Stimulated activated naive CD8-positive, alpha-beta T cell treated with anti-CD3 and anti-CD28 coated beads, Interleukin-15, amount 100 ng/mL, for 72 hours (primary cell): Measurements from ENCODE around the gene PEX11G.
"Not testable (repeated sequence)": the region's sequence is repeated elsewhere in the genome, so short reads cannot be mapped to it uniquely, and the experiment has no call there.

ENCODE experiments used
- ATAC-seq: fragments of 150-1000 bp; cut with Tn5 transposase; 2 replicates; pipeline ENCODE4 v1.10.0; 2021; ENCODE audit warnings: mild to moderate bottlenecking, moderate library complexity
- DNase-seq, 2 donors: peaks; one replicate each; pipeline ENCODE4 v3.0.0; 2021 to 2022
- H3K27ac Mint-ChIP-seq, 2 donors: one replicate each; pipeline ENCODE4 v1.8.0; 2022; ENCODE audit warnings: mild to moderate bottlenecking in 2 of 2, mixed read lengths in 2 of 2, moderate library complexity in 2 of 2
- H3K27me3 Mint-ChIP-seq: one replicate; pipeline ENCODE4 v1.8.0; 2022; ENCODE audit warnings: mixed read lengths
- H3K4me1 Mint-ChIP-seq: one replicate; pipeline ENCODE4 v1.8.0; 2022; ENCODE audit warnings: mild to moderate bottlenecking, mixed read lengths
- H3K4me3 Mint-ChIP-seq, 2 donors: one replicate each; pipeline ENCODE4 v1.8.0; 2022; ENCODE audit warnings: mild to moderate bottlenecking in 2 of 2, mixed read lengths in 2 of 2, moderate library complexity in 1 of 2
- H3K9me3 Mint-ChIP-seq, 2 donors: one replicate each; pipeline ENCODE4 v1.8.0; 2022; ENCODE audit warnings: mixed read lengths in 2 of 2

The PEX11G gene

DNA sequence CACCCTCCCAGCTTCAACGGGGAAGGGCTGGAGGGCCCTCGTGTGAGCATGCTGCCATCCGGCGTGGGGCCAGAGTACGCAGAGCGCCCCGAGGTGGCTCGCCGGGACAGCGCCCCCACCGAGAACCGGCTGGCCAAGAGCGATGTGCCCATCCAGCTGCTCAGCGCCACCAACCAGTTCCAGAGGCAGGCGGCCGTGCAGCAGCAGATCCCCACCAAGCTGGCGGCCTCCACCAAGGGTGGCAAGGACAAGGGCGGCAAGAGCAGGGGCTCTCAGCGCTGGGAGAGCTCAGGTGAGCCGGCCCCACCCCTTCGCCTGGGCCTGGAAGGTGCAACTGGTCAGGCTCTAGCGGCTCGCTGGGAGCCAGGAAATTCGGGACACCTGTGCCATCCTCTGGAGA, 20.0 kb downstream of the PEX11G start:
- no peak overlapping the region for H3K27ac Mint-ChIP-seq
- H3K4me1 Mint-ChIP-seq, result no peaks in the 10 kb centered on the region
- H3K27me3 Mint-ChIP-seq, result no peaks in the 10 kb centered on the region
- ATAC-seq (no peak), DNase-seq (no peak)
- no peaks in the 10 kb centered on the region for H3K9me3 Mint-ChIP-seq
- H3K4me3 Mint-ChIP-seq, result no peak overlapping the region

DNA sequence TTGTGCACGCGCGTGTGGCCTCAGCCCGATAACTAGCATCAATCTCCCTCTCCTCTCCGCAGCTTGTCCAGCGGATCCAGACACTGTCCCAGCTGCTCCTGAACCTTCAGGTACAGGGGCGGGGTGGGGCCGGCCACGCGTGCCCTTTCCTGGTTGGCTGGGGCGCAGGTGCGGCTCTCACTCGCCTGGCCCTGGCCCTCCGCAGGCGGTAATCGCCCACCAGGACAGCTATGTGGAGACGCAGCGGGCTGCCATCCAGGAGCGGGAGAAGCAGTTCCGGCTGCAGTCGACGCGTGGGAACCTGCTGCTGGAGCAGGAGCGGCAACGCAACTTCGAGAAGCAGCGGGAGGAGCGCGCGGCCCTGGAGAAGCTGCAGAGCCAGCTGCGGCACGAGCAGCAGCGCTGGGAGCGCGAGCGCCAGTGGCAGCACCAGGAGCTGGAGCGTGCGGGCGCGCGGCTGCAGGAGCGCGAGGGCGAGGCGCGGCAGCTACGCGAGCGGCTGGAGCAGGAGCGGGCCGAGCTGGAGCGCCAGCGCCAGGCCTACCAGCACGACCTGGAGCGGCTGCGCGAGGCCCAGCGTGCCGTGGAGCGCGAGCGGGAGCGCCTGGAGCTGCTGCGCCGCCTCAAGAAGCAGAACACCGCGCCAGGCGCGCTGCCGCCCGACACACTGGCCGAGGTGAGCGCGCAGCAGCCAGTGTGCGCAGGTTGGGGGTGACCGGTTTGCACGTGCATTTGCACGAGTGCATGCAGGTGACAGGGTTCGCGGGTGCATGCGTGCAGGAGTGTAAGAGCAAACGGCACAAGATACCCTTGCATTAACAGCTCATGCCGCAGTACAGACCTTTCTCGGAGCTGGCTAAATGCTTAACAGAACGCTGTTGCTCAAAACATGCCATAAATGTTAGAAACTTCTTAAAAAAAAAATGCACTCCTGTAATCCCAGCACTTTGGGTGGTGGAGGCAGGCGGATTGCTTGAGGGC, 21.5 kb downstream of the PEX11G start:
- no peak overlapping the region for H3K4me3 Mint-ChIP-seq
- H3K9me3 Mint-ChIP-seq, result no peaks in the 10 kb centered on the region
- peak overlapping the region in 1 of 2 donors; percentile 27 for H3K27ac Mint-ChIP-seq
- no peaks in the 10 kb centered on the region for H3K27me3 Mint-ChIP-seq
- ATAC-seq (no peak), DNase-seq (no peak)
- H3K4me1 Mint-ChIP-seq, result no peaks in the 10 kb centered on the region

DNA sequence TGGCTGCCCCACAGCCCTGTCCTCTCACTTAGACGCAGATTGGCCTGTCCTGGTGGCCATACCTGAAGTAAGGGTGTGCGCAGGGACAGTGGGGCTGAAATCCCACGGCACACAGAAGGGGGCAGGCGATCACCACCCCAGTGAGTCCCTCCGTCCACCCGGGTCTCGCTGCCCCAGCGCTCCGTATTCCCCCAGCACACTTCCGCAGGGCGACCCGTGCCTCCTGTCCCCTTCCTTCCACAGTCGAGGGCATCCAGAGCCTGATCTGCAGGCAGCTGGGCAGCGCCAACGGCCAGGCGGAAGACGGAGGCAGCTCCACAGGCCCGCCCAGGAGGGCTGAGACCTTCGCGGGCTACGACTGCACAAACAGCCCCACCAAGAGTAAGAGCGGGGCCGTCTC, 25.3 kb downstream of the PEX11G start:
- ATAC-seq, result peak; percentile 28
- no peak overlapping the region for H3K4me3 Mint-ChIP-seq
- H3K27me3 Mint-ChIP-seq, result no peaks in the 10 kb centered on the region
- no peaks in the 10 kb centered on the region for H3K4me1 Mint-ChIP-seq
- H3K27ac Mint-ChIP-seq, result no peak overlapping the region
- no peak for DNase-seq
- no peaks in the 10 kb centered on the region for H3K9me3 Mint-ChIP-seq

DNA sequence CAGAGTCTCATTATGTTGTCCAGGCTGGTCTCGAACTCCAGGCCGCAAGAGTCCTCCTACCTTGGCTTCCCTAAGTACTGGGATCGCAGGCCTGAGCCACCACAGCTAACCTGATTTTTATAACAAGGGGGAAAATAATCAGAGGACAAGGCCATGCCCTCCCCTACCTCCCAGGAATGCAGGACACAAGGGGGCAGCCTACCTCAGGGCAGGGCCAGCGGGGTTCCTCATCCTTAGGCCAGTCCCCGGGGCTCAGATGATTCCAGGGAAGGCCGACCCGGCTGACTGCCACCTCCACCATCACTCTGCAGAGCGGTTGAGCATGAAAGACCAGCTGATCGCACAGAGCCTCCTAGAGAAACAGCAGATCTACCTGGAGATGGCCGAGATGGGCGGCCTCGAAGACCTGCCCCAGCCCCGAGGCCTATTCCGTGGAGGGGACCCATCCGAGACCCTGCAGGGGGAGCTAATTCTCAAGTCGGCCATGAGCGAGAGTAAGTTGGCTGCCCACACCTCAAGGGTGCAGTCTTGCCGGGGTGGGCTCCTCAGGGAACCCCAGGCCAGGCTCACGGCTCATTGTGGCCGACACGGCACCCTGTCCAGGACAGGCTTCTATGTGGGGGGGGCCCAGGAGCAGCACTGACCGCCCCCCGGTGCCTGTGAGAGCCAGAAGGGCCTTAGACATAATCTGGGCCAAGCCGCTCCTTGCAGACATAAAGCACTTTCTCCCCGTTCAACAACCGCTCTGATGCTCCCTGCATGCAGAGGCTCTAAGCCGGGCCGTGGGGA, 26.8 kb downstream of the PEX11G start:
- H3K27me3 Mint-ChIP-seq, result no peaks in the 10 kb centered on the region
- H3K9me3 Mint-ChIP-seq, result no peaks in the 10 kb centered on the region
- DNase-seq (no peak), ATAC-seq (no peak)
- H3K27ac Mint-ChIP-seq, result no peak overlapping the region
- H3K4me1 Mint-ChIP-seq, result no peaks in the 10 kb centered on the region
- H3K4me3 Mint-ChIP-seq, result no peak overlapping the region

DNA sequence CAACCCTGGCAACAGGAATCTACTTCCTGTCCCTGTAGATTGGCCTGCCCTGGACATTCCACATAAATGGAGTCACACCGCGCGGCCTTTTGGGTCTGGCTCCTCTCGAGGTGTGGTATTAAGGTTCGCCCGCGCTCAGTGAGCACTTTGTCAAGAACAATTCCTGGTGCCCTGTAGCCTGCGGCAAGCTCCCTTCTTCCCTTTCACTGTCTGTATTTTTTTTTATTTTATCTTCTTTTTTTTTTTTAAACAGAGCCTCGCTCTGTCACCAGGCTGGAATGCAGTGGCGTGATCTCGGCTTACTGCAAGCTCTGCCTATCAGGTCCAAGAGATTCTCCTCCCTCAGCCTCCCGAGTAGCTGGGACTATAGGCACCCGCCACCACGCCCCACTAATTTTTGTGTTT, 28.3 kb downstream of the PEX11G start:
- Mint-ChIP-seq H3K27ac (no peak overlapping the region), H3K9me3 (peaks cover 2 to 4% of the 10 kb centered on the region in 2 donors), H3K4me1 (no peaks in the 10 kb centered on the region), H3K27me3 (no peaks in the 10 kb centered on the region), H3K4me3 (no peak overlapping the region)
- ATAC-seq (no peak), DNase-seq (no peak)

DNA sequence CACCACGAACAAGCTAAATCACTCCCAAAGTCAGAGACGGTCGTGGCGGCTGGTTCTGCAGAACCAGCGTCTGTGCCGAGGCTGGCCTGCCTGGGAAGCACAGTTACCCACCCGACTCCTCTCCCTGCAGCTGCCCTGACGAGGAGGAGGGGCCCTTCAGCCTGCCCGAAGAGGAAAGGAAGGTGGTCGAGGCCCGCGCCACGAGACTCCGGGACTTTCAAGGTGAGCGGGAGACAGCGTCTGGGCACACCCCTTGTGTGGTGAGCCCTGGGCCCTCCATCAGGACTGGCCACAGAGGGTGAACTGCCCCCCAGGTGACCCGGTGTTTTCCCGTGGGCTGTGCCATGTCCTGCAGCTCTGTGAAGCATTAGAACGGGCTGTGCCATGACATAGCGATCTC, 29.1 kb downstream of the PEX11G start:
- DNase-seq, result no peak
- no peak overlapping the region for H3K4me3 Mint-ChIP-seq
- H3K27me3 Mint-ChIP-seq, result no peaks in the 10 kb centered on the region
- H3K9me3 Mint-ChIP-seq, result peaks cover 10 to 12% of the 10 kb centered on the region in 2 donors
- no peak for ATAC-seq
- peaks cover 7% of the 10 kb centered on the region for H3K4me1 Mint-ChIP-seq
- peak overlapping the region in 1 of 2 donors; percentile 84 for H3K27ac Mint-ChIP-seq

DNA sequence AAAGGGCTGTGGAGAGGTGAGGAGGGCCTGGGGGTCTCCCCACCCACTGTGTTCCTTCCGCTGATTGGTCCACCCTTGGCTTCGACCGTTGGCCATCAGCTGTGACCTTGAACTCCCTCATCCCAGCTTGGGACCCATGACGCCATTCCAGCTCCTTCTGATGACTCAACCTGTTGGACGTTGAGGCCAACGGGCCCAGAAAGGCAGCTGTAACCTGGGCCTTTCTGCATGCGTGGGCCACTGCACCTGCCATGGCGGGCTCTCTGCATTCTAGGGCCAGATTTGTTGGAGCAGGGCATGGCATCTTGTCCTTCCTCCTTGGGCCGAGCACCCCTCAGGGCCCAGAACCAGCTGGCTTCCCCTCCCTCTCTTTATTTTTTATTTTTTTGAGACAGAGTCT, 30.2 kb downstream of the PEX11G start:
- H3K4me1 Mint-ChIP-seq, result peaks cover 7% of the 10 kb centered on the region
- ATAC-seq, result no peak
- no peak for DNase-seq
- H3K27ac Mint-ChIP-seq, result no peak overlapping the region
- no peaks in the 10 kb centered on the region for H3K27me3 Mint-ChIP-seq
- H3K4me3 Mint-ChIP-seq, result no peak overlapping the region
- peaks cover 13 to 21% of the 10 kb centered on the region in 2 donors for H3K9me3 Mint-ChIP-seq

DNA sequence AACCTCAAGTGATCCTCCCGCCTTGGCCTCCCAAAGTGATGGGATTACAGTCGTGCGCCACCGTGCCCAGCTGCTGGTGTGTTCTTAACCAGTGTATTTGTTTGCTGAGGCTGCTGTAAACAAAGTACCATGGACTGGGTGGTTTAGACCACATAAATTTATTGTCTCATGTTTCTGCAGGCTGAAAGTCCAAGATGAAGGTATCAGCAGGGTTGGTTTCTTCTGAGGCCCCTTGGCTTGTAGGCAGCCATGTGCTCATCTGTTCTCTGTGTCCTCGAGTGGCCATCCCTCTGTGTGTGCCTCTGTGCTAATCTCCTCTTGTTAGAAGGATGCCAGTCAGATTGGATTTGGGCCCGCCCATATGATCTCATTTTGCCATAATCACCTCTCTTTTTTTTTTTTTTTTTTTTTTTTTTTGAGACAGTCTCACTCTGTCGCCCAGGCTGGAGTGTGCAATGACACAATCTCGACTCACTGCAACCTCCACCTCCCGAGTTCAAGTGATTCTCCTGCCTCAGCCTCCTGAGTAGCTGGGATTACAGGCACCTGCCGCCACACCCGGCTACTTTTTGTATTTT, 31.8 kb downstream of the PEX11G start:
- ATAC-seq, result no peak
- Mint-ChIP-seq H3K27ac (no peak overlapping the region), H3K9me3 (peaks cover 13 to 27% of the 10 kb centered on the region in 2 donors), H3K4me3 (no peak overlapping the region), H3K27me3 (no peaks in the 10 kb centered on the region), H3K4me1 (peaks cover 7% of the 10 kb centered on the region)
- no peak for DNase-seq

DNA sequence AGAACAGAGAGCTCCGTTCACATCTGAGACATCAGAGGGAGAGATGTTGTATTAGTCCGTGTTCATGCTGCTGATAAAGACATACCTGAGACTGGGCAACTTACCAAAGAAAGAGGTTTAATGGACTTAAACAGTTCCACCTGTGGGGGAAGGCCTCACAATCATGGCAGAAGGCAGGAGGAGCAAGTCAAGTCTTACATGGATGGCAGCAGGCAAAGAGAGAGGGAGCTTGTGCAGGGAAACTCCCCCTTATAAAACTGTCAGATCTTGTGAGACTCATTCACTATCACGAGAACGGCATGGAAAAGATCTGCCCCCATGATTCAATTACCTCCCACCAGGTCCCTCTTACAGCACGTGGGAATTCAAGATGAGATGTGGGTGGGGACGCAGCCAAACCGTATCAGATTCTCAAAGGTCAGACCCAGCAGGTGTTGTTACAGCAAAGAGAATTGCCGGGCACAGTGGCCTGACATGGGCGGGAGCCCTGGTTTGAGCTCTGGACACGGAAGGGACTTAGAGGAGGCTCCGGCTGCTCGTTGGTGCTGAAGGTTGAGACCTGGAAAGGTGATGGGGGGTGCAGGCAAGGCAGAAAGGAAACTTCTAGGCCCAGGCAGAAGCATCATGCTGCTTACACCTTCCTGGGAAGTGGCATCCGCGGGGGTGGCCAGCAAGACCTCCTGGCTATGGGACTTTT, 33.1 kb downstream of the PEX11G start:
- Mint-ChIP-seq H3K27ac (peak overlapping the region in 1 of 2 donors; percentile 84), H3K4me1 (peaks cover 7% of the 10 kb centered on the region), H3K27me3 (no peaks in the 10 kb centered on the region), H3K4me3 (no peak overlapping the region), H3K9me3 (peaks cover 16 to 27% of the 10 kb centered on the region in 2 donors)
- DNase-seq (no peak), ATAC-seq (no peak)

DNA sequence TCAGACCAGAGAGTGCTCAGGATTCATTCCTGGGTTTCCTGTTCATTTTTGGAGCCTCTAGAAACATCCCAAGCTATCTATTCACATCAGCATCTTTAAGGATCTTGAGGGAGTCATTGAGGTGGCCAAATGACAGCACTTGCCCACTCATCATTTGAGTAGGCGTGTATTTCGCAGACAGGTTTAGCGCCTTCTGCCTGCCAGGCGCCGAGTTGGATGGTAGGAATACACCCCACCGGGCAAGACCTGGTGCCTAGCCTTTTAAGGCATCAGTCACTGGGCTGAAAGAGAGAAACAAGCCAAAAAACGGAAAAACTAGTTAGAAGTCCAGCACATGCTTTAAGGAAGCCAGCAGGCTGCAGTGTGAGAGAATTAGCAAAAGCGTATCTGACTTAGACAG, 33.8 kb downstream of the PEX11G start:
- Mint-ChIP-seq H3K9me3 (peaks cover 22 to 27% of the 10 kb centered on the region in 2 donors), H3K27me3 (no peaks in the 10 kb centered on the region), H3K4me3 (no peak overlapping the region), H3K4me1 (peaks cover 7% of the 10 kb centered on the region), H3K27ac (peak overlapping the region; percentile 21 to 84)
- ATAC-seq (no peak), DNase-seq (no peak)

DNA sequence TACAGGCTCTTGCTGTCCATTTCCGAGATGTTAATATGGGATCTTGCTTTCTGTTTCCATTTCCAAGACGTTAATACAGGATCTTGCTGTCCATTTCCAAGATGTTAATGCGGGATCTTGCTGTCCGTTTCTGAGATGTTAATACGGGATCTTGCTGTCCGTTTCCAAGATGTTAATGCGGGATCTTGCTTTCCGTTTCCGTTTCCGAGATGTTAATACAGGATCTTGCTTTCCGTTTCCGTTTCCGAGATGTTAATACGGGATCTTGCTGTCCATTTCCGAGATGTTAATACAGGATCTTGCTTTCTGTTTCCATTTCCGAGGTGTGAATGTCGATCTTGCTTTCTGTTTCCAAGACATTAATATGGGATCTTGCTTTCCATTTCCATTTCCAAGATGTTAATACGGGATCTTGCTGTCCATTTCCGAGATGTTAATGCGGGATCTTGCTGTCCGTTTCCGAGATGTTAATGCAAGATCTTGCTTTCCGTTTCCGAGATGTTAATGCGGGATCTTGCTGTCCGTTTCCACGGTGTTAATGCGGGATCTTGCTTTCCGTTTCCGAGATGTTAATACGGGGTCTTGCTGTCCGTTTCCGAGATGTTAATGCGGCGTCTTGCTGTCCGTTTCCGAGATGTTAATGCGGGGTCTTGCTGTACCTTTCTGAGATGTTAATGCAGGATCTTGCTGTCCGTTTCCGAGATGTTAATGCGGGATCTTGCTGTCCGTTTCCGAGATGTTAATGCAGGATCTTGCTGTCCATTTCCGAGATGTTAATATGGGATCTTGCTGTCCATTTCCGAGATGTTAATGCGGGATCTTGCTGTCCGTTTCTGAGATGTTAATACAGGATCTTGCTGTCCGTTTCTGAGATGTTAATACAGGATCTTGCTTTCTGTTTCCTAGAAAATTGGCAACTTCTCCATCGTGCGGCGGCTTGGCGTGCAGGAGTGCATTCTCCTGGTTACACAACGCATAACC, 38.3 kb downstream of the PEX11G start:
- peaks cover 18 to 25% of the 10 kb centered on the region in 2 donors for H3K9me3 Mint-ChIP-seq
- H3K27ac Mint-ChIP-seq, result no peak overlapping the region
- H3K27me3 Mint-ChIP-seq, result no peaks in the 10 kb centered on the region
- DNase-seq, result peak in 1 of 2 donors; percentile 9
- no peak for ATAC-seq
- peaks cover 7% of the 10 kb centered on the region for H3K4me1 Mint-ChIP-seq
- no peak overlapping the region for H3K4me3 Mint-ChIP-seq

DNA sequence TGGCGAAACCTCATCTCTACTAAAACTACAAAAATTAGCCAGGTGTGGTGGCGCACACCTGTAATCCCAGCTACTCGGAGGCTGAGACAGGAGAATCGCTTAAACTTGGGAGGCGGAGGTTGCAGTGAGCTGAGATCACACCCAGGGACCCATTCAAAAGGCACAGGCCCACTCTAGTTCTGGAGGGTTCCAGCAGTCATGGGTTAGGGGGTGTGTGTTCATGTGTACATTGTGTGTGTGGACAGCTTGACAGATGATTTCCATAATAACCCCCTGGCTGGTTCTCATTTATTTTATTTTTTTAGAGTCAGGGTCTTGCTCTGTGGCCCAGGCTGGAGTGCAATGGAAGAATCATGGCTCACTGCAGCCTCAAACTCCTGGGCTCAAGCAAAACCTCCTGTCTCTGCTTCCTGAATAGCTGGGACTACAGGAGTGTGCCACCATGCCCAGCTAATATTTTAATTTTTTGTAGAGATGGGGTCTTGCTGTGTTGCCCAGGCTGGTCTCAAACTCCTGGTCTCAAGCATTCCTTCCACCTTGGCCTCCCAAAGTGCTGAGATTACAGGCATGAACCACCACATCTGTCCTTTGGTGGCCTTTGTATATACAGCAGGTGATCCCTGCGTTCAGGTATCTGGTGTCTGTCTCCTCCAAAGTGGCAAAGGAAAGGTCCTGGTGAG, 39.3 kb downstream of the PEX11G start:
- DNase-seq, result peak; percentile 31 to 38
- not testable (repeated sequence) for H3K4me3 Mint-ChIP-seq, H3K27me3 Mint-ChIP-seq, H3K27ac Mint-ChIP-seq, H3K4me1 Mint-ChIP-seq
- peak; percentile 64 for ATAC-seq
- H3K9me3 Mint-ChIP-seq, result peaks cover 9 to 15% of the 10 kb centered on the region in 2 donors

DNA sequence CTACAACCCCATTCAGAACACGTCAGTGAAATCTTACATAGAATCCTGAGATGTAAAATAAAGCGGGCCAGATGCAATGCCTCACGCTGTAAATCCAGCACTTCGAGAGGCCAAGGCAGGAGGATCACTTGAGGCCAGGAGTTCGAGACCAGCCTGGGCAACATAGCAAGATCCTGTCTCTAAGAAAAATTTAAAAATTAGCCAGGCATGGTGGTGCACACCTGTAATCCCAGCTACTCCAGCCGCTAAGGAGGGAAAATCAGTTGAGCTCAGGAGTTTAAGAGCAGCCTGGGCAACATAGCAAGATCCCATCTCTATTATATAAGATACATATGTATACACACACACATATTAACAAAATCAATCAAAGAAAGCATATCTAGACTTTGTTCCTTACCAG, 41.2 kb downstream of the PEX11G start:
- no peak overlapping the region for H3K4me3 Mint-ChIP-seq
- ATAC-seq (no peak), DNase-seq (no peak)
- no peaks in the 10 kb centered on the region for H3K27me3 Mint-ChIP-seq
- no peak overlapping the region for H3K27ac Mint-ChIP-seq
- H3K4me1 Mint-ChIP-seq, result no peaks in the 10 kb centered on the region
- peaks cover 0 to 9% of the 10 kb centered on the region in 2 donors for H3K9me3 Mint-ChIP-seq

DNA sequence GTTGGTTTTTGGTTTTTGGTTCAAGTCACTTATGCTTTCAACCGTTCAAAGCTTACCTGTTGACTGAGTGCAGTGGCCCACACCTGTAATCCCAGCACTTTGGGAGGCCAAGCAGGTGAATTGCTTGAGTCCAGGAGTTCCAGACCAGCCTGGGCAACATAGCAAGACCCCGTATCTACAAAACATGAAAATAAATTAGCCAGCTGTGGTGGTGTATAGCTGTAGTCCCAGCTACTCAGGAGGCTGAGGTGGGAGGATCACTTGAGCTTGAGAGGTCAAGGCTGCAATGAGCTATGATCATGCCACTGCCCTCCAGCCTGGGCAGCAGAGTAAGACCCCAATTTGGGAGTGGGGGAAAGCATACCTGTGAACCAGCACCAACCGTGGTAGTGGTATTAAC, 43.7 kb downstream of the PEX11G start:
- Mint-ChIP-seq H3K4me3 (no peak overlapping the region), H3K27me3 (no peaks in the 10 kb centered on the region), H3K9me3 (no peaks in the 10 kb centered on the region), H3K4me1 (no peaks in the 10 kb centered on the region), H3K27ac (peak overlapping the region in 1 of 2 donors; percentile 42)
- DNase-seq (no peak), ATAC-seq (no peak)
